Activated CD8-positive, alpha-beta memory T cell treated with anti-CD3 and anti-CD28 coated beads for 4 hours (primary cell): ENCODE results near the gene PRPF6.
"Not testable (repeated sequence)": the region's sequence is repeated elsewhere in the genome, so short reads cannot be mapped to it uniquely, and the experiment has no call there.

Experiments used
- DNase-seq, 2 donors: peaks; one replicate each; pipeline ENCODE4 v3.0.0-alpha.2; 2020; ENCODE audit warnings: low read depth in 2 of 2

PRPF6 gene

DNA sequence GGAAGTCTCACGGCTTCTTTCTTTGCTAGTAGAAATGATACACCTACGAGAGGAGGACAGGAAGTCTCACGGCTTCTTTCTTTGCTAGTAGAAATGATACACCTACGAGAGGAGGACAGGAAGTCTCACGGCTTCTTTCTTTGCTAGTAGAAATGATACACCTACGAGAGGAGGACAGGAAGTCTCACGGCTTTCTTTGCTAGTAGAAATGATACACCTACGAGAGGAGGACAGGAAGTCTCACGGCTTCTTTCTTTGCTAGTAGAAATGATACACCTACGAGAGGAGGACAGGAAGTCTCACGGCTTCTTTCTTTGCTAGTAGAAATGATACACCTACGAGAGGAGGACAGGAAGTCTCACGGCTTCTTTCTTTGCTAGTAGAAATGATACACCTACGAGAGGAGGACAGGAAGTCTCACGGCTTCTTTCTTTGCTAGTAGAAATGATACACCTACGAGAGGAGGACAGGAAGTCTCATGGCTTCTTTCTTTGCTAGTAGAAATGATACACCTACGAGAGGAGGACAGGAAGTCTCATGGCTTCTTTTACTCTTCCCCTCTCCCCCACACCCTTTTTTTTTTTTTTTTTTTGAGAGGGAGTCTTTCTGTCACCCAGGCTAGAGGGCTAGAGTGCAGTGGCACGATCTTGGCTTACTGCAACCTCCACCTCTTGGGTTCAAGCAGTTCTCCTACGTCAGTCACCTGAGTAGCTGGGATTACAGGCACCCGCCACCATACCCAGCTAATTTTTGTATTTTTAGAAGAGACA is 31.6 kb downstream of the PRPF6 start:
- not testable (repeated sequence) for DNase-seq

DNA sequence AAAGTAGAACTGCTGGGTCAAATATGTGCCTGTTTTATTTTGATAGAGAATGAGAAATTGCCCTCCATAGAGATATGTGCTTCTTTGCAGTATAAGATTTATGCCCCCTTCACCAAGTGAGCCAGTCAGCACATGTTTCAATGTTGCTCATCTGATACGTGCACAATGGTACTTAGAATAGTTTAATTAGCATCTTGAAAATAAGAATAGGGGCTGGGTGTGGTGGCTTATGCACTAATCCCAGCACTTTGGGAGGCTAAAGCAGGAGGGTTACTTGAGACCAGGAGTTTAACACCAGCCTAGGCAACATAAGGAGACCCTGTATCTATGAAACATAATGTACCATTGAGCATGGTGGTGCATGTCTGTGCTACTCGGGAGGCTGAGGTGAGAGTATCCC is 34.7 kb downstream of the PRPF6 start:
- no peak for DNase-seq

DNA sequence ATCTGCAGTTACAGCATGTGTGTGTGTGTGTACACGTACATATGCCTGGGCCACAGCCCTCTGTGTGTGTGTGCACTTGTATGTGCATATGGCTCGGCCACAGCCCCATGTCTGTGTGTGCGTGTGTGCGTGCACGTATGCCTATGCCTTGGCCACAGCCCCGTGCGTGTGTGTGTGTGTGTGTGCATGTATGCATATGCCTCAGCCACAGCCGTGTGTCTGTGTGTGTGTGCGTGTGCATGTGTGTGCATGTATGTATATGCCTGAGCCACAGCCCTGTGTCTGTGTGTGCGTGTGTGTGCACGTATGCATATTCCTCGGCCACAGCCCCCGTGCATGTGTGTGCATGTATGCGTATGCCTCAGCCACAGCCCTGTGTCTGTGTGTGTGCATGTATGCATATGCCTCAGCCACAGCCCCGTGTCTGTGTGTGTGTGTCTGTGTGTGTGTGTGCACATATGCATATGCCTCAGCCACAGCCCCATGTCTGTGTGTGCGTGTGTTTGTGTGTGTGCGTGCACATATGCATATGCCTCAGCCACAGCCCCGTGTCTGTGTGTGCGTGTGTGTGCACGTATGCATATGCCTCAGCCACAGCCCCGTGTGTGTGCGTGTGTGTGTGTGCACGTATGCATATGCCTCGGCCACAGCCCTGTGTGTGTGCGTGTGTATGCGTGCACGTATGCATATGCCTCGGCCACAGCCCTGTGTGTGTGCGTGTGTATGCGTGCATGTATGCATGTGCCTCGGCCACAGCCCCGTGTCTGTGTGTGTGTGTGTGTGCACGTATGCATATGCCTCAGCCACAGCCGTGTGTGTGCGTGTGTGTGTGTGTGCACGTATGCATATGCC is 40.4 kb downstream of the PRPF6 start:
- no peak for DNase-seq

DNA sequence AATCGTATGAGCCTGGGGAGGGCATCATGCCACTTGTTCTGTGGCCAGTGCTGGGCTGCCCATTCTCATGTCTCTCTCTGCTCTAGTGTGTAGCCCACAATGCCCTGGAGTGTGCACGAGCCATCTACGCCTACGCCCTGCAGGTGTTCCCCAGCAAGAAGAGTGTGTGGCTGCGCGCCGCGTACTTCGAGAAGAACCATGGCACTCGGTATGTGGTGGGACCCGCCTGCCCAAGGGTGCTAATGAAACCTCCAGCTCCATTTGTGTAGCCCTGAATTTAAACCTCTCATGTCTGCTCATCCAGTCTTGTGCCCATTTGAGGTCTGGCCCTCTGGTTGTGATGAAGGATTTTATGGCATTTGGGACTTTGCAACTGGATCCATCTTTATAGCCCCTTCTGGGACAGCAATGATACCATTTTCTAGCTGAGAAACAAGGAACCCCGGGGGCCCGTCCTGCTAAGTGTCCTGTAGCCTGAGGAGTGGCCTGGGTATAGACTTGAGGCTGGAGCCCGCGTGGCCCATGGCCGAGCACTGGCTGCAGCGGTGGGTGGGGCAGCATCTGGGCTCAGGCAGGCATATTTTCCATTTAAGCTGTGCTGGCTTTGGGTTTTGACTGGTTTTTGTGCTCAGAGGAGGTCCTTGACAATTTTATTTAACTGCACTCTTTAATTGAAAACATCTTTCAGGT is 41.9 kb downstream of the PRPF6 start:
- DNase-seq = no peak

DNA sequence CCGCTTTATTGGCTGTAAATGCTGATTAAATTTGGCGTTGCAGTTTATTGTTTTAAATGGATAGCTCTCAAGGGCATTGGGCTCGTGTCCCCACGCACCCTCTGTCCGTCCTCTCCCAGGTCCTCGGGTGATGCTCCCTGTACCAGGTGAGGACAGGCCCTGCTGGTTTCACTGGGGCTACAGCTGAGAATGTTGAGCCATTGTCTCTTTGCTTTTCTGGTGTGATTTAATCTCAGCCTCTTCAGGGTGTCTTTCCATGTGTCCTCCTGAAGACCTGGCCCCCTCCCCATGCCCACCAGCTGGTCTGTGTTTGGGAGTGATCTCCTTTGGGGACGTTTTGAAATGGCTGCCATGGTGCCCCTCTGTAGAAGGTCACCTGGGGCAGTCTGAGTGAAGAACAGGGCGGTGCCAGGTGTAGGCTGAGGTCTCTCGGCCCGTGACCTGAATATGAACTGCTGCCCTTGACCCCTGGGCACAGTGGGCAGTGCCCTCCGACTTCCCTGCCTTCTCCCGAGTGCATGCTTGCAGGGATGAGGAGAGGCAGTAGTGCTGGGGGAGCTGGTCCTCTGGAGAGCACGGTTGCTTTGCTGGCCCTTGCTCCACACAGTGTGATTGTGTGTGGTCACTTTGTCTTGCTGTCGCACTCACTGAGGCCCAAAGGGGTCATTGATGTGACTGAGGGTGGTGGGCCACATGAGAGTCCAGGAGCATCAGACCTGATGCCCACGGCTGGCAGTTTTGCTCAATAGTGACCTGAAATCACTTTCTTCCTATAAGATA is 42.6 kb downstream of the PRPF6 start:
- DNase-seq = no peak

DNA sequence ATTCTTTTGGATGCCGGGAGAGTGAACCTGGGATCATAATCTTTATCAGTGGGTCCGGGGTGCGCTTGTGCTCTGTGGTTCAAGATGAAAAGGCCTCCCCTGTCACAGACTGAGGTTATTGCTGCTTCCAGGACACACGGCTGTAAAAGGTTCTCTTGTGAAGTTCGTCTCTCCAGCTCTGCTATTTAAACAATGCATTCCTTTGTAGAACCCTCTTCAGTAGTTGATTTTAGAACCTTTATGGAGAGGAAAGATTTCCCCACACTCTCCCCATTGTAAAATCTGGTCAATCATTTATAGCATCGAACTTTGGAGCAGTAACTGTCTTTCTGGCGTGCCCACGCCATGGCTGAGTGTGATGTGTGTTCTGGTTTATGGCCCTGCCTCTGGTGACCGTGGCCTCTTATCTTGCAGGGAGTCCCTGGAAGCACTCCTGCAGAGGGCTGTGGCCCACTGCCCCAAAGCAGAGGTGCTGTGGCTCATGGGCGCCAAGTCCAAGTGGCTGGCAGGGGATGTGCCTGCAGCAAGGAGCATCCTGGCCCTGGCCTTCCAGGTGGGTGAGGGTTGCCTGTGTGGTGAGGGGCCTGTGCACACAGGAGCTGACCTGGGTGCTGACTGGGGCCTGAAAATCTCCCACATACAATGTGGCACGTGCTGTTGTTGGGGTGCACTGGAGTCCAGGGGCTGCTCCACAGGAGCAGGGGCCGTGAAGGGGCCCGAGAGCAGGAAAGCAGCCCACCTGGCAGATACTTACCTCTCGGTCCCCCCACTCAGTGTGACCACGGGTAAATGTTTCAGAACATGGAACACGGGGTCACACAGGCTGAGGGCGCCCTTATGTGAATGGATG is 43.4 kb downstream of the PRPF6 start:
- DNase-seq = no peak

DNA sequence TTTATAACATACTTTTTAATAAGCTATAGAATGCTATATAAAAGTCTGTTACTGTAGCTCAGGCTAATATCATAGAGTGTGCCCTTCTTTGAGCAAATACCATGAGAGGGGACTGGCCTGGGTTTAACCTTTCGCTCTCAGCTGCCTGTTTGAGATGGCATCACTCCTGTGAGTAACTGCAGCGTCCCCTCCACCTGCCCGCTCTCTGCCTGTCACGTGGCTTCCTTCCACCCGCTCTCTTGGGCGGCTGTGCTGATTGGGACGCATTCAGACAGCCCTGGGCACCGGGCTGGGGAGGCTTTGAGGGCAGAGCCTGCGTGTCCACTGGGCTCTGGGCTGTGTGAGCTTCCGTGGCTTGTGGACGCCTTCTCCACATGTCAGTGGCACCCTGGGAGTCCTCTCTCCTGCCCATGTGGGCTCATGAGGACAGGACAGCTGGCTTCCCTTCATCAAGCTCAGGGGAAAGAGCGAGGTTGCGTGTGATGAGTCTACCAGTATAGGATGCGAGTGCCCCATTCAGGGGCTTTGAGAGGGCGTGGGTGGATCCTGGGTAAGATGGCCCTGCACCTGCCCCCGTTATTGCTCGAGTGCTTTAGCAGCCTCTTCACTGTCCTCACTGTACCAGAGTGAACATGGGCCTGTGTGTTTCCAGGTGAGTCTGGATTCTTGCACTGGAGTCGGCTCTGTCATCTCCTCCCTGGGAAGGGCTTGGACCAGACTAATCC is 44.3 kb downstream of the PRPF6 start:
- no peak for DNase-seq

DNA sequence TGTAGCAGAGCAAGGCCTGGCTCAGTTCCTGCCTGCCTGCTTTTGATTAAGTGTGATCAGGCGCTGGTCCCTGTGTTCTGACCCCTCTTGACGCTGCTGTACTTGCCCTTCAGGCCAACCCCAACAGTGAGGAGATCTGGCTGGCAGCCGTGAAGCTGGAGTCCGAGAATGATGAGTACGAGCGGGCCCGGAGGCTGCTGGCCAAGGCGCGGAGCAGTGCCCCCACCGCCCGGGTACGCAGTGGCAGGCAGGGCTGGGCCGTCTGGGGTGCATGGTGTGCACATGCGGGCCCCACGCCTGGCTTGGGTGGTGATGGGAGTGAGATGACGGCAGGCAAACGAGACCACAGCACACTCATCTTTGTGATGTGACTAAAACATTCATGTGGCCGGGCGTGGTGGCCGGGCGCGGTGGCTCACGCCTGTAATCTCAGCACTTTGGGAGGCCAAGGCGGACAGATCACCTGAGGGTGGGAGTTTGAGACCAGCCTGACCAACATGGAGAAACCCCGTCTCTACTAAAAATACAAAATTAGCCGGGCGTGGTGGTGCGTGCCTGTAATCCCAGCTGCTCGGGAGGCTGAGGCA is 45.0 kb downstream of the PRPF6 start:
- no peak for DNase-seq

DNA sequence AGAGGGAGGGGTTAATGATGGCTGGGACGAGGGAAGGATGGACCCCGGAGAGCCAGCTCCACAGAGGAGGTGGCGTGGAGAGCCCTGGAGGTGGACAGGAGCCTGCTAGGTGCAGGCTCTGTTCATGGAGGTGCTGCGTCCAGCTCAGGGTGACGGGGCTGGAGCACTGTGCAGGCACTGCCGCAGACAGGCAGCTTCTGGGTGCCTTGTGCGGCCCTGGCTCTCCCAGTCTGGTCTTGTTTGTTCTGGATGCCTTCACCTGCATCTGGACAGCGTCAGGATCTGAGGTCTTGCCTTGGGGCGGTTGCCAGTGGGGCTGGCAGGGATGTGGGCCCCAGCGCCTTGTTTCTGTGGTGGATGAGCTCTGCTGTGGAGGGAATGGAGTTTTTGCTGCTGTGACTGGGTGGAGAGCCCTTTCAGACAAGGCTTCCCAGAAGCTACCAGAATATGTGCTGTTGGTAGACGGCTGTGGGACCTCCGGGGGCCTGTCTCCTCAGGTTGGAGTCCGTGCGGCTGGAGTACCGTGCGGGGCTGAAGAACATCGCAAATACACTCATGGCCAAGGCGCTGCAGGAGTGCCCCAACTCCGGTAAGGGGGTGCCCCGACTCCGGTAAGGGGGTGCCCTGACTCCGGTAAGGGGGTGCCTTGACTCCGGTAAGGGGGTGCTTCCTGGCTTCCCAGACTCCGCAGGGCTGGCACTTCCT is 47.2 kb downstream of the PRPF6 start:
- no peak for DNase-seq

DNA sequence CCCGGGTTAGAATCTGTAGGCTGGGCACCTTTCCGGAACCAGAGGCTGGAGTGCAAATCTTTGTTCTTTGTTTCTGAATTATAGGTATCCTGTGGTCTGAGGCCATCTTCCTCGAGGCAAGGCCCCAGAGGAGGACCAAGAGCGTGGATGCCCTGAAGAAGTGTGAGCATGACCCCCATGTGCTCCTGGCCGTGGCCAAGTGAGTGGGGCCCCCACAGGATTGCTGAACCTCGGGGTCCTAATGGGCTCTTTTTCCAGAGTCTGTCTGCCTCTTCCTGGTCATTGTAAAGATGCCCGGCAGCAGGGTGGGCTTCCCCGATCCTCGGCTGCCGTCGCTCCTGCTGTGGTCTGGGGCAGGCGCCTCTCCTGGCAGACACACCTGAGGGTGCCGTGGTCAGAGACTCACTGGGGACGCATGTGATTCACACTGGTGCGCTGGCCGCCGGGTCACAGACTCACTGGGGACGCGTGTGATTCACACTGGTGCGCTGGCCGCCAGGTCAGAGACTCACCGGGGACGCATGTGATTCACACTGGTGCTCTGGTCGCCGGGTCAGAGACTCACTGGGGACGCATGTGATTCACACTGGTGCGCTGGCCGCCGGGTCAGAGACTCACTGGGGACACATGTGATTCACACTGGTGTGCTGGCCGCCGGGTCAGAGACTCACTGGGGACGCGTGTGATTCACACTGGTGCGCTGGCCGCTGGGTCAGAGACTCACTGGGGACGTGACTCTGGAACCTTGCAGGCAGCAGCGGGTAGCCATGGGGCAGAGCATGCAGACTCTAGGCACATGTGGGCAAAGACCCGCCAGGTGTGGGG is 48.6 kb downstream of the PRPF6 start:
- no peak for DNase-seq

DNA sequence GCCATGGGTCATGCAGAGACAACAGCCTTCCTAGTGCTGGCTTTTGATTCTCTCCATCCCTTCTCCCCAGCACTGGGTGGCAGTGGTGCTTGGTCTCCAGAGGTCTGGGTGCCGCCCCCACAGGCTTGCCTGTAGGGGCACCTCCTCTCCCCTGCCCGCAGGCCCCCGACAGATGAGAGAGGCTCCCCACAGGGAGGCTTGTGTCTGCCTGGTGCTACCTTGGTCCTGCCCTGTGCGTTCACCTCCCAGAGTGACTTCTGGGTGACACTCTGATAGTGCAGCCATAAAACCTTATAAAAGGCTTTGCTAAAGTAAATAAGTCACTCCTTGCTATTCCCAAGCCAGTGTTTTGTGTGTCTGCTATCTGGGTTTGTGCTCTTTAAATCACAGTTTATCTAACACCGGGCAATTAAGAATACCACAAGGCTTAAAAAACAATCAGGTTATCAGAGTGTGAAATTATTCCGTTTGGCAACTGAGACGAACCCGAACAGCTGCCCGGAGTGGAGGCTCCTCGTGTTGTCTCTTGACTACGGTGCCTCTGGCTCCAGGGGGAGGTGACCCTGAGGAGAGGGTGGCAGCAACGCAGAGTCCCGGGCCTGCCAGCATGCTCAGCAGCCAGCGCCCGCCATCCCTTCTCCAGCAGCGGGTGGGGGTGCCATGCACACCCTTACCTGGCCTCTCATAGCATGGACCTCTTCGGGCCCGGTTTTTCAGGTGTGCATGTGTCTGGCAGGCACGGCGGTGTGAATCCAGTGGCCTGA is 49.6 kb downstream of the PRPF6 start:
- DNase-seq = no peak

DNA sequence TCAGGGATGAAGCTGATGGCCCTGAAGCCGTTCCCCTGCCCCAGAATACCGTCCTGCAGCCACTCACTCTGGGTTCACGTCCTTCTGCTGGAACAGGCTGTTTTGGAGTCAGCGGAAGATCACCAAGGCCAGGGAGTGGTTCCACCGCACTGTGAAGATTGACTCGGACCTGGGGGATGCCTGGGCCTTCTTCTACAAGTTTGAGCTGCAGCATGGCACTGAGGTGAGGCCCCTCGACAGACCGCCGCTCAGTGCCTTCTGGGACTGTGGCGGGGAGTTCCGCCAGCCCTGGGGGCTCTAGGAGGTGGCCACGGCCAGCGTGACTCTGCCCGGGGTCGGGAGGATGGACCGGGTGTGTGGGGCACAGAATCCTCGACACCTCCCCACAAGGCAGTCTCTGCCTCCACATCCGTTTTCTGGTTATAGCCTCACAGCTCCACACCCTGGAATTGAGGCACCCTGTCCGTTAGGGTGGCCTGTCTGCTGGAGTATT is 50.9 kb downstream of the PRPF6 start:
- no peak for DNase-seq

DNA sequence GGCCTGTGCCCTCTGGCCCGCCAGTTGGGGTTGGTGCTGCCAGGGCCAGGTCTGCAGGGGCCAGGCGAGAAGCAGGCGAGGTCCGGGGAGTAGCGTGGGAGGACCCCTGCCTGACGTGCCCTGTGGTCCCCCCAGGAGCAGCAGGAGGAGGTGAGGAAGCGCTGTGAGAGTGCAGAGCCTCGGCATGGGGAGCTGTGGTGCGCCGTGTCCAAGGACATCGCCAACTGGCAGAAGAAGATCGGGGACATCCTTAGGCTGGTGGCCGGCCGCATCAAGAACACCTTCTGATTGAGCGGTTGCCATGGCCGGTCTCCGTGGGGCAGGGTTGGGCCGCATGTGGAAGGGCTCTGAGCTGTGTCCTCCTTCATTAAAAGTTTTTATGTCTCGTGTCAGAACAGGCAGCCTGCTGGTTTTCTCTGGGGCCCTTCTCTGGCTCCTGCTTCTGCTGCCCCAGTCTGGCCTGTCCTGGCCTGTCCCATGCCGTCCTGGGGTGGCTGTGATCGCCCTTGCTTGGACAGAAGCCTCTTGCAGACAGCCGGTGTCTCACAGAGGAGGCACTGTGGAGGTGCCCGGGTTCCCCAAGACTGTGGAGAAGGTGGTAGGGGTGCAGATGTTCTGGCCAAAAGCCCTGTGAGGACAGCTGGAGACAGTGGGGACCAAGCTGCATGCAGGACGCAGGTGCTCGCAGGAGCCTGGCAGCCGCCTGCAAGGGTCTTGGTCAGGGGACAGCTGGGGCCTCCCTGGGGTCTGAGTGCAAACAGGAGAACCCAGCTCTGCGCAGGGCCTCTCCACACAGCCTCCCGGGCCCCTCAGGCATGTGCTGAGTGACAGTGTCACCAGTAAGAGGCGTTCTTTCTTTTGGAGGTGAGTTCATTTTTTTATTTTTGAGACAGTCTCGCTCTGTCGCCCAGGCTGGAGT is 52.0 kb downstream of the PRPF6 start:
- DNase-seq = no peak

DNA sequence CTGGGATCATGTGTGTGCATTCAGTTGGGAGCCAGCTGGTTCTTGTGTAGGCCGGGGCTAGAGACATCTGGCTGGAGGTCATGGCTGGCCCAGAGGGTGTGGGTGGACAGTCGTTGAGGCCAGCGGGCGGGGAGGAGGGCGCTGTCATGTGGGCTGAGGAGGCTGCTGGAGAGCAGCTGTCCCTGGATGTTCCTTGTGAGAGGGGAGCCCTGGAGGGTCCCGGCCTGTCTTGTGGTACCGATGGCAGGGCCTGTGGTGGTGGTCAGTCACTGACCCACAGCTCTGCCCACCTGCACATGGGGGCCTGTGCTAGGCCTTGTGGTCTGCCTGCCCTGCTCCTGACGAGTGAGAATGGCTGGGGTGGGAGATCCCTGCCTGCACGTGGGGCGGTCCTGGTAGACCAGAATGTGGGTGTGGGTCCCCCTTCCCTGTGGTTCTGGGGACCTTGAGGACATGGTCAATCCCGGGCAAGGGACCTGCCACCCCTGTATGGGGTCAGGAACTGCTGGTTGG is 53.1 kb downstream of the PRPF6 start:
- DNase-seq = no peak

DNA sequence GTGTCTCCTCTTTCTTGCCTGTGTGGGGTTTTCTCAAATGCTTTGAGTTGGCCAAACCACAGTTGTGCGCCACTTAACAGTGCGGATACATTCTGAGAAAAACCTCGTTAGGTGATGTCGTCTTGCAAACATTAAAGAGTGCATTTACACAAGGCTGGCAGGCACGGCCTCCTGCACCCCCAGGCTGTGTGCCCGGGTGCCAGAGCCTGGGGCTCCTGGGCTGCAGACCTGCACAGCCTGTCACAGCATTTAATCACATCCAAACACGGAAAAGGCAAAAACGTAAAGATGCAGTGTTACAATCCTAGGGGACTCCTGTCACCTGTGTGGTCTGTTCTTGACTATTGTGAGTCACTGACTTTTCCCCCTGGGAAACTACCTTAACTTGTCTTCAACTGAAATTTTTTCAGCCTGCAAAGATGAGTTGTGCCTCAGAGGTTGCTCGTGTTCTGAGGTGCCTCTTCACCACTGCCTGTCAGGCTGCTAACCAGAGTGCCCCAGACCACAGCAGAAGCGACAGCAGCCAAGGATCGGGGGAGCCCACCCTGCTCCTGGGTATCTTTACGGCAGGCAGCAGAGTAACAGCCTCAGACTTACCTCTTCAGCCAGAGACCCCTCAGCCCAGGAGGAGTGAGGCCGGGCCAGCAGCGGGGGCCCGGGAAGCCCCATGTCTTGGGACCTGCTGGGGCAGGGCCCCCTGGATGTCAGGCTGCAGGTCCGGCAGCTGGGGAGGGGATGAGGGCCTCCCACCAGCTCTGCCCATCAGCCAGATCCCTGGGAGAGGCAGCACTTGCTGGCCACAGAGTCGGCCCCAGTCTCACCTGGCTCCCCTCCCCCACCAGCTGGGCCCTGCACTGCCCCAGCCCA is 54.4 kb downstream of the PRPF6 start:
- no peak for DNase-seq
